A673 (cell line): ENCODE data around the gene SCN4B.

Experiments
- CTCF ChIP-seq: fragments of 300-800, 200-600 bp; sonication (generic); conservative IDR thresholded peaks from 2 replicates; pipeline ENCODE4 v1.5.1; 2017; ENCODE audit warnings: low read depth, mild to moderate bottlenecking, antibody characterized with exemption, low read length, moderate library complexity, mixed read lengths
- EZH2 ChIP-seq: fragments of 200-600 bp; sonication (generic); IDR thresholded peaks from 2 replicates; pipeline ENCODE4 v1.6.1; 2017; ENCODE audit warnings: borderline replicate concordance, low read depth, mild to moderate bottlenecking, mixed read lengths, antibody characterized with exemption, low read length; ENCODE audit not compliant: poor library complexity, severe bottlenecking

GRCh38 chr11:118105657-118106305, 46.8 kb downstream of the SCN4B start:
- TF ChIP-seq CTCF: no peak
- TF ChIP-seq EZH2: no peak
